ENCODE measurements around the gene CGNL1. TPM values are rescaled to one million over a fixed set of nuclear protein-coding genes. Genes with fewer than 3 reads are reported as not detected.

The CGNL1 gene
- polyA plus RNA-seq, 1 of the 3 experiments (the other 2 are of a cell fraction), result 0.23 TPM

- Histone ChIP-seq H3K27ac (ENCODE audit: low read depth in 2 of 2, low read length in 1 of 2) (peak overlapping the region; percentile 69 to 72), H3K4me3 (ENCODE audit: low read depth in 2 of 2, low read length in 1 of 2) (no peak overlapping the region), H4K20me1 (ENCODE audit: insufficient read depth) (no peaks in the 10 kb centered on the region), H3K9me2 (no peaks in the 10 kb centered on the region), H3K9ac (peak overlapping the region; percentile 45; the same call in 1 of the 2 replicates), H3K4me1 (ENCODE audit: control insufficient read depth in 1 of 2, insufficient read depth in 2 of 2, low read depth in 1 of 2, low read length in 1 of 2) (peaks cover 25 to 35% of the 10 kb centered on the region in 2 experiments; a peak in 3 of 4 replicates), H3K9me3 (no peaks in the 10 kb centered on the region), H3K79me2 (ENCODE audit: insufficient read depth) (no peaks in the 10 kb centered on the region), H3K4me2 (peak overlapping the region; percentile 63), H2AFZ (ENCODE audit: low read depth) (peak overlapping the region; percentile 56; the same call in 1 of the 2 replicates), H3K27me3 (ENCODE audit: insufficient read depth) (no peaks in the 10 kb centered on the region), H3K36me3 (replicated peaks in 1 of 2; ENCODE audit: control insufficient read depth in 1 of 2, insufficient read depth in 2 of 2, low read length in 1 of 2) (no peaks in the 10 kb centered on the region), H3F3A (replicated peaks; ENCODE audit: insufficient read depth) (peaks cover 11% of the 10 kb centered on the region)
- POLR2A ChIA-PET, result no interaction called here
- CTCF ChIA-PET, result interaction anchor here (0.7 to 12.5 kb wide), 7 partner anchors 6 to 515 kb away, joined by 3 to 145 read pairs (median 5); no protein-coding TSS in a partner anchor
- WGBS (ENCODE audit: low lambda C conversion rate), result 53% methylated on average over 16 of the region's 16 CpGs
- no peak for DNase-seq
- TF ChIP-seq SMC3 (IDR thresholded peaks at IDR 0.05; ENCODE audit: low read depth, low read length) (no peak), NFIC (IDR thresholded peaks at IDR 0.05; ENCODE audit: borderline replicate concordance) (peak; percentile 87), FOSL2 (IDR thresholded peaks at IDR 0.05; ENCODE audit: borderline replicate concordance, low read depth) (peak; percentile 51; the same call in 1 of the 2 replicates), TAF1 (IDR thresholded peaks at IDR 0.05; ENCODE audit: borderline replicate concordance, low read depth, low read length) (peak; percentile 44; the same call in 1 of the 2 replicates), GABPA (IDR thresholded peaks at IDR 0.05; ENCODE audit: low read depth) (no peak), POLR2AphosphoS5 (IDR thresholded peaks at IDR 0.05; ENCODE audit: low read depth, low read length) (peak; percentile 30; the same call in 1 of the 2 replicates), REST (IDR thresholded peaks at IDR 0.05; ENCODE audit: low read depth, low read length) (peak; percentile 64), RAD21 (IDR thresholded peaks at IDR 0.05; ENCODE audit: low read length) (no peak), USF1 (IDR thresholded peaks at IDR 0.05; ENCODE audit: borderline replicate concordance, low read depth) (no peak), MXI1 (IDR thresholded peaks at IDR 0.05; ENCODE audit: low read depth, low read length) (no peak), FOXJ3 (CRISPR knock-in tag; IDR thresholded peaks at IDR 0.05) (no peak), FOXM1 (IDR thresholded peaks at IDR 0.05; ENCODE audit: low read depth) (no peak), GATA2 (CRISPR knock-in tag; IDR thresholded peaks at IDR 0.05) (no peak), EZH2phosphoT487 (IDR thresholded peaks at IDR 0.05; ENCODE audit: borderline replicate concordance, low read depth) (no peak), CTCF (IDR thresholded peaks at IDR 0.05) (no peak), JUND (IDR thresholded peaks at IDR 0.05) (peak; percentile 61), CHD2 (IDR thresholded peaks at IDR 0.05; ENCODE audit: low read length, partially characterized antibody) (no peak), RCOR1 (IDR thresholded peaks at IDR 0.05; ENCODE audit: low read length) (no peak), ELF1 (IDR thresholded peaks at IDR 0.05) (no peak), NRF1 (IDR thresholded peaks at IDR 0.05; ENCODE audit: low read depth, low read length) (no peak), MAX (IDR thresholded peaks at IDR 0.05; ENCODE audit: low read depth) (peak; percentile 37; the same call in 1 of the 2 replicates)
- TF ChIP-seq, protein P1, sequence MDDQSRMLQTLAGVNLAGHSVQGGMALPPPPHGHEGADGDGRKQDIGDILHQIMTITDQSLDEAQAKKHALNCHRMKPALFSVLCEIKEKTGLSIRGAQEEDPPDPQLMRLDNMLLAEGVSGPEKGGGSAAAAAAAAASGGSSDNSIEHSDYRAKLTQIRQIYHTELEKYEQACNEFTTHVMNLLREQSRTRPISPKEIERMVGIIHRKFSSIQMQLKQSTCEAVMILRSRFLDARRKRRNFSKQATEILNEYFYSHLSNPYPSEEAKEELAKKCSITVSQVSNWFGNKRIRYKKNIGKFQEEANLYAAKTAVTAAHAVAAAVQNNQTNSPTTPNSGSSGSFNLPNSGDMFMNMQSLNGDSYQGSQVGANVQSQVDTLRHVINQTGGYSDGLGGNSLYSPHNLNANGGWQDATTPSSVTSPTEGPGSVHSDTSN (IDR thresholded peaks at IDR 0.05), result peak; percentile 79
- TF ChIP-seq, protein P2, sequence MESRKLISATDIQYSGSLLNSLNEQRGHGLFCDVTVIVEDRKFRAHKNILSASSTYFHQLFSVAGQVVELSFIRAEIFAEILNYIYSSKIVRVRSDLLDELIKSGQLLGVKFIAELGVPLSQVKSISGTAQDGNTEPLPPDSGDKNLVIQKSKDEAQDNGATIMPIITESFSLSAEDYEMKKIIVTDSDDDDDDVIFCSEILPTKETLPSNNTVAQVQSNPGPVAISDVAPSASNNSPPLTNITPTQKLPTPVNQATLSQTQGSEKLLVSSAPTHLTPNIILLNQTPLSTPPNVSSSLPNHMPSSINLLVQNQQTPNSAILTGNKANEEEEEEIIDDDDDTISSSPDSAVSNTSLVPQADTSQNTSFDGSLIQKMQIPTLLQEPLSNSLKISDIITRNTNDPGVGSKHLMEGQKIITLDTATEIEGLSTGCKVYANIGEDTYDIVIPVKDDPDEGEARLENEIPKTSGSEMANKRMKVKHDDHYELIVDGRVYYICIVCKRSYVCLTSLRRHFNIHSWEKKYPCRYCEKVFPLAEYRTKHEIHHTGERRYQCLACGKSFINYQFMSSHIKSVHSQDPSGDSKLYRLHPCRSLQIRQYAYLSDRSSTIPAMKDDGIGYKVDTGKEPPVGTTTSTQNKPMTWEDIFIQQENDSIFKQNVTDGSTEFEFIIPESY (IDR thresholded peaks at IDR 0.05; ENCODE audit: borderline replicate concordance, low read depth), result no peak
Observed at GRCh38 chr15:57551715-57552677, 175.7 kb downstream of the CGNL1 start.
